ENCODE measurements around the gene EBI3.

DNA sequence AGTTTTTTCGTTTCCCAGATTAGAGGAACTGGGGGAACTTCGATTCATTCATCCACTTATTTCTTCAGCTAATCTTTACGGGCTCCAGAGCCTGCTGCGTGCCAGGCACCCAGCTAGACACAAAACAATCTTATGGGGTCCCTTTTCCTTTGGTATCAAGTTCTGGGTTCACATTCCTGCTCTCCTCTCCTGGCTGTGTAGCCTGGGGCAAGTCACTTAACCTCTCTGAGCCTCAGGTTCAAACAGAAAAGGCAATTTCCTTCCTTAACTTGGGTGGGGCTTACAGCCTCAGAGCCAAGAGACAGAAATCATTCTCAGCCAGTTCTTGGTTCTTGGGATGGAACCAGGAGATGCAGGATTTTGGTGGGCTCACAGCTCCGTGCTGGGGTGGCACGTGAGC lies 55.7 kb downstream of the EBI3 start:
- no peak for TF ChIP-seq POLR2A (IDR thresholded peaks at IDR 0.05)
- TF ChIP-seq, protein P1, sequence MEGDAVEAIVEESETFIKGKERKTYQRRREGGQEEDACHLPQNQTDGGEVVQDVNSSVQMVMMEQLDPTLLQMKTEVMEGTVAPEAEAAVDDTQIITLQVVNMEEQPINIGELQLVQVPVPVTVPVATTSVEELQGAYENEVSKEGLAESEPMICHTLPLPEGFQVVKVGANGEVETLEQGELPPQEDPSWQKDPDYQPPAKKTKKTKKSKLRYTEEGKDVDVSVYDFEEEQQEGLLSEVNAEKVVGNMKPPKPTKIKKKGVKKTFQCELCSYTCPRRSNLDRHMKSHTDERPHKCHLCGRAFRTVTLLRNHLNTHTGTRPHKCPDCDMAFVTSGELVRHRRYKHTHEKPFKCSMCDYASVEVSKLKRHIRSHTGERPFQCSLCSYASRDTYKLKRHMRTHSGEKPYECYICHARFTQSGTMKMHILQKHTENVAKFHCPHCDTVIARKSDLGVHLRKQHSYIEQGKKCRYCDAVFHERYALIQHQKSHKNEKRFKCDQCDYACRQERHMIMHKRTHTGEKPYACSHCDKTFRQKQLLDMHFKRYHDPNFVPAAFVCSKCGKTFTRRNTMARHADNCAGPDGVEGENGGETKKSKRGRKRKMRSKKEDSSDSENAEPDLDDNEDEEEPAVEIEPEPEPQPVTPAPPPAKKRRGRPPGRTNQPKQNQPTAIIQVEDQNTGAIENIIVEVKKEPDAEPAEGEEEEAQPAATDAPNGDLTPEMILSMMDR (IDR thresholded peaks at IDR 0.05 in 4 of 5, conservative IDR thresholded peaks at IDR 0.05 in 1 of 5): no peak
